ENCODE measurements around the gene STK38. TPM values are rescaled to one million over a fixed set of nuclear protein-coding genes. Genes with fewer than 3 reads are reported as not detected.

STK38 gene
- total and polyA plus RNA-seq, 2 of the 13 experiments (the other 11 are each of a cell fraction or from before 2014, with no cell fraction given) = 10.3 to 20.7 TPM

- under 1% methylated on average over 15 of the region's 15 CpGs for WGBS (ENCODE audit: low lambda C conversion rate)
- FAIRE-seq = no peak
- in situ Hi-C loops (cut with HindIII; ENCODE audit: extremely low pct_ligation_motif_present, low pct_unique_long_range_greater_than_20kb) = no loop called here
- no peaks in the 10 kb centered on the region for H4K20me1 ChIP-seq (ENCODE audit: insufficient read depth, low read length)
- H3K27ac ChIP-seq (ENCODE audit: extremely low read length, insufficient read depth, low read length) = peak overlapping the region; percentile 71
- peak overlapping the region; percentile 91 for H3K4me2 ChIP-seq (ENCODE audit: low read depth, low read length)
- peaks cover 0 to 1% of the 10 kb centered on the region in 2 experiments; a peak in 3 of 5 replicates for H3K27me3 ChIP-seq (ENCODE audit: control insufficient read depth in 1 of 2, insufficient read depth in 2 of 2, low read length in 2 of 2)
- POLR2A ChIA-PET = interaction anchor here (1.1 to 1.6 kb wide), 3 partner anchors 34 to 105 kb away, joined by 4 to 5 read pairs (median 5); no protein-coding TSS in a partner anchor
- CTCF ChIA-PET (ENCODE audit: low intra/inter-chr PET ratio, low total read pairs) = no interaction called here
- no peaks in the 10 kb centered on the region for H3K9me3 ChIP-seq (ENCODE audit: low read length)
- peak overlapping the region; percentile 95 for H3K9ac ChIP-seq (ENCODE audit: insufficient read depth, low read depth, low read length)
- TSS peak; percentile 68 for BruUV-seq (replicated peaks)
- H2AFZ ChIP-seq (ENCODE audit: low read length) = peak overlapping the region; percentile 60
- H3K36me3 ChIP-seq (replicated peaks in 1 of 2; ENCODE audit: control insufficient read depth in 1 of 2, insufficient read depth in 2 of 2, low read length in 2 of 2) = peaks cover 0 to 6% of the 10 kb centered on the region in 2 experiments; a peak in 1 of 5 replicates
- DNase-seq (ENCODE audit: low spot score) = no peak
- intact Hi-C loops (cut with micrococcal nuclease; ENCODE audit: unreplicated experiment) = loop anchor here (5.0 kb wide), 1 partner anchor 104 kb away; the partner anchor contains the start of genes KCTD20 and PXT1
- peak overlapping the region; percentile 85 to 100 (median 88) for H3K4me3 ChIP-seq (replicated peaks in 1 of 3; ENCODE audit: insufficient read depth in 1 of 3, low read depth in 2 of 3, low read length in 3 of 3)
- peak; percentile 42 for ATAC-seq
- peaks cover 43% of the 10 kb centered on the region for H3K4me1 ChIP-seq (ENCODE audit: insufficient read depth, low read length)
- peaks cover 40% of the 10 kb centered on the region for H3K79me2 ChIP-seq (ENCODE audit: insufficient read depth, low read length)
- no peak for TF ChIP-seq PTBP1 (IDR thresholded peaks at IDR 0.05; ENCODE audit: low read depth, low read length, poor library complexity, severe bottlenecking)
- TF ChIP-seq RBM39 (IDR thresholded peaks at IDR 0.05; ENCODE audit: low read depth, low read length, poor library complexity, severe bottlenecking) = no peak
- TF ChIP-seq TGIF2 (CRISPR knock-in tag; IDR thresholded peaks at IDR 0.05) = 0 out of 2 replicates have a peak, but pooled peaks have one; percentile 12
- TF ChIP-seq HINFP (CRISPR knock-in tag; IDR thresholded peaks at IDR 0.05; ENCODE audit: low read depth) = no peak
- no peak for TF ChIP-seq ZNF264 (CRISPR knock-in tag; IDR thresholded peaks at IDR 0.05)
- TF ChIP-seq ELF4 (CRISPR knock-in tag; IDR thresholded peaks at IDR 0.05; ENCODE audit: borderline replicate concordance) = no peak
- no peak for TF ChIP-seq THAP8 (CRISPR knock-in tag; IDR thresholded peaks at IDR 0.05; ENCODE audit: borderline replicate concordance)
- no peak for TF ChIP-seq SRY (CRISPR knock-in tag; IDR thresholded peaks at IDR 0.05)
- TF ChIP-seq ZFYVE20 (CRISPR knock-in tag; IDR thresholded peaks at IDR 0.05; ENCODE audit: borderline replicate concordance, low read depth) = no peak
- TF ChIP-seq STAG1 (CRISPR knock-in tag; IDR thresholded peaks at IDR 0.05) = no peak
- TF ChIP-seq AHR (CRISPR knock-in tag; IDR thresholded peaks at IDR 0.05) = no peak
- TF ChIP-seq HOXA3 (CRISPR knock-in tag; IDR thresholded peaks at IDR 0.05) = no peak
- TF ChIP-seq KIAA2018 (CRISPR knock-in tag; IDR thresholded peaks at IDR 0.05; ENCODE audit: borderline replicate concordance) = 0 out of 2 replicates have a peak, but pooled peaks have one; percentile 25
- no peak for TF ChIP-seq NFKBIZ (CRISPR knock-in tag; IDR thresholded peaks at IDR 0.05)
These were observed 865 bp downstream of the STK38 start for GRCh38 chr6:36546308-36546919.
